Putamen (tissue), 1 donor: ENCODE measurements around the gene XAGE5.
"Not testable (repeated sequence)": the region's sequence is repeated elsewhere in the genome, so short reads cannot be mapped to it uniquely, and the experiment has no call there.

Experiments used
- DNase-seq: peaks from one replicate; pipeline ENCODE4 v3.0.0-alpha.2; 2016; ENCODE audit warnings: low spot score

The XAGE5 gene, protein sequence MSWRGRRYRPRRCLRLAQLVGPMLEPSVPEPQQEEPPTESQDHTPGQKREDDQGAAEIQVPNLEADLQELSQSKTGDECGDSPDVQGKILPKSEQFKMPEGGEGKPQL

GRCh38 chrX:52811065-52811625, at the start of gene XAGE5:
XAGE5 (plus strand) TSS chrX:52811287; CDS start chrX:52812567, 1,280 bp downstream.
- DNase-seq: no peak

GRCh38 chrX:52765983-52766382, 45.1 kb upstream of the XAGE5 start:
- not testable (repeated sequence) for DNase-seq

- DNase-seq: not testable (repeated sequence)
These were observed 37.6 kb upstream of the XAGE5 start for GRCh38 chrX:52773504-52773903.

- not testable (repeated sequence) for DNase-seq
These were observed 13.8 kb upstream of the XAGE5 start, which contains the start of gene SPANXN5 for GRCh38 chrX:52797327-52797726. SPANXN5 (minus strand) TSS chrX:52797427; CDS start chrX:52797348, 79 bp downstream.

- not testable (repeated sequence) for DNase-seq
These were observed 6.2 kb upstream of the XAGE5 start for GRCh38 chrX:52804876-52805275.

DNA sequence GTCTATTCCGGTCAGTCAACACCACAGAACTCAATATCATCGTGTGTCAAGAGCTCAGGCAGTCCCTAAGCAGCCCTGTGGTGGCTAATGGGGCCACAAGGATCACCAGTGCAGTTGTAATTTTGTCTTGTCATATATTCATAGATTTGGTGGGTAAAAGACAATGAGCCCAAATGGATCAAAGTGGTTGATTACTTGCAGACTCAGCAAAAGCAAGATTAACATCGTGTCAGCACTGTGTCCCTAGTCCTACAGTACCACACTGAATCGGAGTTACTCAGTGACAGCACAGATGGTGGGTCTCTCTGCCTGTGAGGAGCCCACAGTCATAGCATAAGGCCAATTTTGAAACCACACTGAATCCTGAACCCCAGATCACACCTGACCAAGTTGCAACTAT, 8.7 kb downstream of the XAGE5 start:
- no peak for DNase-seq

GRCh38 chrX:52821079-52821760, 10.1 kb downstream of the XAGE5 start:
- no peak for DNase-seq

- no peak for DNase-seq
These were observed 13.5 kb downstream of the XAGE5 start for GRCh38 chrX:52824608-52825007.

- DNase-seq: no peak
These were observed 19.5 kb downstream of the XAGE5 start for GRCh38 chrX:52830551-52830950.

DNA sequence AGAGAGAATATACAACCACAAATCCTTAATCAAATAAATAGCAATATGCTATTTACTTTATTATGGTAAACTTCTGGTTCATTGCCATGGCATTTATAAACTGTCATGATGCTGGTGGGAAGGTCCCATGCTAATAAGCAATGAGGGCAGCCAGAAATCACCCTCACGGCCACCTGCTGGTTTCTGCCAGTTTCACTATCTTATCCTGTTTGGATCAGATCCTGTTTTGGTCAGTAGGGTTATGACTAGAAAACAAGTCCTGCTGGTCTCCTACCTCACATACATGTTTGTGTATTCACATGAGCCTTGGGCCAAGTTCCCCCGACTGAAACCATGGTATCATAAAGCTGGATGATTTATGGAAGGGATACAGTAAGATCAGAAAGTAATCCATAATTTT, 28.1 kb downstream of the XAGE5 start:
- DNase-seq: no peak

DNA sequence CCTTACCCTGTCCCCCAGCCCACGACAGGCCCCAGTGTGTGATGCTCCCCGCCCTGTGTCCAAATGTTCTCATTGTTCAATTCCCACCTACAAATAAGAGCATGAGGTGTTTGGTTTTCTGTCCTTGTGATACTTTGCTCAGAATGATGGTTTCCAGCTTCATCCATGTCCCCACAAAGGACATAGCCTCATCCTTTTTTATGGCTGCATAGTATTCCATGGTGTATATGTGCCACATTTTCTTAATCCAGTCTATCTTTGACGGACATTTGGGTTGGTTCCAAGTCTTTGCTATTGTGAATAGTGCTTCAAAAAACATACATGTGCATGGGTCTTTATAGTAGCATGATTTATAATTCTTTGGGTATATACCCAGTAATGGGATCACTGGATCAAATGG, 32.5 kb downstream of the XAGE5 start:
- DNase-seq: not testable (repeated sequence)

GRCh38 chrX:52852110-52852860, 41.2 kb downstream of the XAGE5 start:
- DNase-seq: no peak

- not testable (repeated sequence) for DNase-seq
These were observed 46.0 kb downstream of the XAGE5 start for GRCh38 chrX:52856991-52857525.

- no peak for DNase-seq
These were observed 54.4 kb downstream of the XAGE5 start for GRCh38 chrX:52865343-52865998.
